ENCODE results near the gene CCDC40.

CCDC40 gene

GRCh38 chr17:80018917-80019651 lies 17.4 kb upstream of the CCDC40 start:
- DNase-seq (ENCODE audit: low spot score), result no peak

DNA sequence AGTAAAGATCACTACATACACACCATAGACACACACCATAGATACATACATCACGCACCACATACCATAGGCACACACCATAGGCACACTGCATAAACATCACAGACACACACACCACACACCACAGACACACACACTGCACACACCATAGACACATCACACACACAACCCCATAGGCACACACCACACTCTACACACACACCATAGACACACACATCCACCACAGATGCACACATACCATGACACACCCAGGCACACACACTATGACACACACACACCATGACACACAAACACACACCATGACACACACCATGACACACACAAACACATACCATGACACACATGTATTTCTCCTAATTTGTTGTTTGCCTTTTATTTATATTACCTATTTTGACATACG lies 14.8 kb upstream of the CCDC40 start:
- no peak for DNase-seq (ENCODE audit: low spot score)

DNA sequence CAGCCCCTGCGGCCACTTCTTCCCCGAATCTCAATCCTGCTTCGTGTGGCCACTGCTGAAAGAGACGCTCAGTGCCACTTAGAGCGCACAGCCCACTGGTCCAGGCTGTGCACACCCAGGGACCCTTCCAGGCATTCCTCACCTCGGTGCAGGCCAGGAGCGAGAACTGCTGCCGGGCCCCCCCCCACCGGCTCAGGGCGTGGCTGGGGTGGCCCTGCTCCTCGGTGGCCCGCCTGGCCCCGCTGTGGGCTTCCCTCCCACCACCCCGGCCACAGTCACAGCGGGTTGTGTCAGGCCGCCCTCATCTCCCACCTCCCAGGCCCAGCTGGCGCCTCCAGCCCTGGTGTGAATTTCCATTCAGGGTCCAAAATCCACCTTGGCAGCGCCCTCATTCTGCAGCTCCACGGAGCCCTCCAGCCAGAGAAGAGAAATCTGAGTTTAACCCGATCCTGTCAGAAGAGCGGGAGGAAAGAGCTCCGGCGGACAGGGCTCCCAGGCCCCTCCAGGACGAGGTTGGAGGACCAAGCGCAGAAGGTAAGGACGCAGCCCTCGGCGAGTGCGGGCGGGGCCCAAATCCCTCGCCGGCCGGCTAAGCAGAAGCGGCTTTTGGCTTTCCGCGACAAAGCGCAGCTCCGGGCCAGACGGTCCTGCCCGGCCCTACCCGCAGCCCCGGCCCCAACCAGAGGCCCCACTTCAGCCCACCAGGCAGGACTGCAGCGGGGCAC lies 12.8 kb upstream of the CCDC40 start:
- DNase-seq (ENCODE audit: low spot score), result no peak

DNA sequence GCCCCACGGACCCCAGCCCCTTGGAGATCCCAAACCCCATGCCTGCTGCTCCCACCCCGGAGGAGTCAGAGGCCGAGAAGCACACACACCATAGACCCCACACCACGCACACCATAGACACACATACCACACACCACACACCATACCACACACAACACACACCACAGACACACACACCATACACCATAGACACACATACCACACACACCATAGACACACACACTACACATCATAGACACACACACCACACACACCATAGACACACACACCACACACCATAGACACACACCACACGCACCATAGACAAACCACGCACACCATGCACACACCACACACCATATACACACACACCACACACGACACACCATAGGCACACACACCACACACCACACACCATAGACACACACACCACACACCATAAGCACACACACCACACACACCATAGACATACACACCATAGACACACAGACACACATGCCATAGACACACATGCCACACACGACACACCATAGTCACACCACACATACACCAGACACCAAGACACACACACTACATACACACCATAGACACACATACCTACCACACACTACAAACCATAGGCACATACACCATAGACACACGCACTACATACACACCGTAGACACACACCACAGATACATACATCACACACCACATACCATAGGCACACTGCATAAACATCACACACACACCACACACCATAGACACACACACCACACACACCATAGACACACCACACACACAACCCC lies 12.1 kb upstream of the CCDC40 start:
- DNase-seq (ENCODE audit: low spot score), result no peak

- no peak for DNase-seq (ENCODE audit: low spot score)
These were observed 11.3 kb upstream of the CCDC40 start for GRCh38 chr17:80025140-80025539.

GRCh38 chr17:80025796-80026195 lies 10.6 kb upstream of the CCDC40 start:
- DNase-seq (ENCODE audit: low spot score), result no peak

- DNase-seq (ENCODE audit: low spot score), result no peak
These were observed 9.9 kb upstream of the CCDC40 start for GRCh38 chr17:80026359-80027042.

DNA sequence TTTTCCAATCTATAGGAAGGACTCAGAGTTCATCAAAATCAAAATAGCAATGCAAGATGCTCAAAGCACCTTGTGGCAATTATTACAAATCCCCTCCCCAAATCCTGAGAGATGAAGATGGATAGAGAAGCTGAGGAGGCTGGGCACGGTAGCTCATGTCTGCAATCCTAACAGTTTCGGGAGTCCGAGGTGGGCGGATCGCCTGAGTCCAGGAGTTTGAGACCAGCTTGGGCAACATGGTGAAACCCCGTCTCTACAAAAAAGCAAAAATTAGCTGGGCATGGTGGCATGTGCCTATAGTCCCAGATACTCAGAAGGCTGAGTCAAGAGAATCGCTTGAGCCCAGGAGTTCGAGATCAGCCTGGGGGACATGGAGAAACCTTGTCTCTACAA lies 9.4 kb upstream of the CCDC40 start:
- no peak for DNase-seq (ENCODE audit: low spot score)

DNA sequence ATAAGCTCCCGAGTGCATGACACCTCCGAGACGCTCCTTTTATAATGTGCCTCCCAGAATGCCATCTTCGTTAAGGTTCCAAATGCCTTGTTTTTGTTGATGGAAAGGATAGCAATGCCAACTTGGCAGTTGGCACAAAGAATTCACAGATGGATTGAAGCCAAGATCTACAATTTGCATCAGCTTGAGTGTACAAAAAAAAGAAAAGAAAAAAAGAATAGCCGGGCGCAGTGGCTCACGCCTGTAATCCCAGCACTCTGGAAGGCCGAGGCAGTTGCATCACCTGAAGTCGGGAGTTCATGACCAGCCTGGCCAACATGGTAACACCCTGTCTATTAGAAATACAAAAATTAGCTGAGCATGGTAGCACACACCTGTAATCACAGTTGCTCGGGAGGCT lies 8.4 kb upstream of the CCDC40 start:
- DNase-seq (ENCODE audit: low spot score), result no peak

DNA sequence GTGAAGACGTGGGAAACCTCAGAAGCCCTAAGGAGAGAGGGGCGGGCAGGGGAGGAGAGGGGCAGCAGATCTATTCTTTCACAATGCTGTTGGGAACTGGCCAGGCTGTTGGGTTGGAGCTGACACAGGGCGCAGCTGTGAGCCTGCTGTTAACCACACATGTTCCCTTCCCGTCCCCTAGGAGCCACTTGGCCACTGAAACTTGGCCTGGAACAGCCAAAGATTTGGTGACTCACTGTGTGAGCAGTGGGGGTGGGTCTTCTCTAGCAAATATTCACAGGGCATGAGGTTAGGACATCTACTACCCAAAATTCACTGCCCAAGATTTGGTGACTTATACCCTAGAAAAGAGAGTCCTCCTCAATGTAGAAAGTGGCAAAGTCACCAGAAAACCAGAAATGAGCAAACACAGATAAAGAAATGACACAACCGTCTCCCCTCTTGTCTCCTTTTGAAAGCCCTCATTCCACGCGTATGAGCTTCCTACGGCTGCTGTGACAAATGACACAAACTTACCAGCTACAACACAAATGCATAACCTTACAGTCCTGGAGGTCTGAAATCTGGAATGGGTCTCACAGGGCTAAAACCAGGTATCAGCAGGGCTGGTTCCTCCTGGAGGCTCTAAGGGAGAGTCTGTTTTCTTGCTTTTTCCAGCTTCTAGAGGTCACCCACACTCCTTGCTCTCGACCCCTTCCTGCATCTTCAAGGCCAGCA lies 7.0 kb upstream of the CCDC40 start:
- DNase-seq (ENCODE audit: low spot score), result peak; percentile 32

DNA sequence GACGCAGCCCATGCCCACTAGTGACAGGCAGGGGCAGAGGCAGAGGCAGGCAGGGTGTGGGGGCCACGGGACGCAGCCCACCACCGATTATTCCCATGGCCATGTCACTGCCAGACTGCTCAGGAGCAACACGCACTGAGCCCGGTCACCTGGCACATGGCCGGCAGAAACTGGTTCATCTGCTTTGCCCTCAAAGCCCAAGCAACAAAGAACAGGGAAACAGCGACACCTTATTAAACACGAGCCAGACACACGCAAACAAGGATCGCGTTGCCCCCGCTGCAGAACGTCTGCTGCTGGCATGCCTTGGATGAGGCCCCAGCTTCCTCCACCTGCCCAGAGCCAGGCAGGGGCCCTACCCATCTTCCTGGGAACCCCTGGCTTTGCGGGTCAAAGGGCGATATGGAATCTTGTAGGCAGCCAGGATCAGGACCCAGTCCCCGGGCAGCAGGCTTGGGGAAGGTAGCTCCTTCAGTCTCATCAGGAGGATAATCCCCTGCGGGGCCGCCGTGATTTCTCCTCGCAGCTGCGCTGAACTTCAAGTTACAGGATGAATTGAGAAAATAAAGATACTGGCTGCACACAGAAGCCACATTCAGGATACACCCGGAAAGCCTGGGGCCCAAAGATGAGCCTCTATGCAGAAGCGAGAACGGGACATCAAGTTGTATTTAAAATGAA lies 5.6 kb upstream of the CCDC40 start:
- no peak for DNase-seq (ENCODE audit: low spot score)

DNA sequence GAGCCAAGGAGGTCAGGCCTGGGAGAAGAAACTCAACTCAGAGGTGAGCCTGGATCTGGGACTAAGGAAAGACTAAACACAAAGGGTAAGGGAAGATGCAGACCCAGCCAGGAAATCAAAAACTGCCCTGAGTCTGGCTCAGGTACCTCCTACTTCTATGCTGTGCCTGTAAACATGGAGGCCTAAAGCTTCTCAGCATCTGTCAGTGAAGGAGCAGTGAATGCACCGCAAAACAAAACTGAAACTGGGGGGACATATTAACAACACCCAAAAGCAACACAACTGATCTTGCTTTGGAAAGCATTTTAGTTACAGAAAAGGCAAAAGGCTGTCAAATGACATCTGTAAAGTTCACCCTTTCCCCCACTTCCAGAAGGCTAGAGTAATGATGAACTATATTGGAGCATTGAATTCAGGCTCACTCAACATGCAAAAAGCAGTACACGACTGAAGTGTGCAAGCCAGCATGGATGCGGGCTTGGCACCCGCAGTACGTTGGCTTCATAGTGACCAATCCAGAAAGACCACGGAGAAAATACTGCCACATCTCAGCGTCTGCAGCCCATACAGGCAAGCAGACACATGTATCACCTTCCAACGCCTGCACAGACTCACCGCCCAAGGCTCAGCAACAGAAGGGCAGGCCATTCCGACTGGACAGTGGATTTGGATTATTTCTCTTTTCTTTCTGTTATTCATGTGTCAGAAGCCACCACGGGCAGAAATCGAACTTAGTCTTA lies 4.6 kb upstream of the CCDC40 start:
- no peak for DNase-seq (ENCODE audit: low spot score)

- no peak for DNase-seq (ENCODE audit: low spot score)
These were observed 3.7 kb upstream of the CCDC40 start for GRCh38 chr17:80032614-80033171.

- DNase-seq (ENCODE audit: low spot score), result no peak
These were observed 2.6 kb upstream of the CCDC40 start for GRCh38 chr17:80033840-80034239.

- no peak for DNase-seq (ENCODE audit: low spot score)
These were observed 1.4 kb upstream of the CCDC40 start for GRCh38 chr17:80034791-80035686.

DNA sequence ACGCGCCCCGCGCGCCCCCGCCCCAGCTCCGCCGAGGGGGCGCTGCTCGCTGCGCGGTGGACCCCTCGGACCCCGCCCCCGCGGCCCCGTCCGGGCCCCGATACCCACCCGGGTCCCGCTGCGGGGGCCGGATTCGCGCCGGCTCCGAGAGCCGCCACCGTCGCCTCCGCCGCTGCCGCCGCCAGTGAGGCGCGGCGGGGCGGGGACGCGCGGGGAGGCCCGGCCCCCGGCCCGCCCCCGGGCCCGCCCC lies 830 bp upstream of the CCDC40 start, which contains the start of gene TBC1D16:
TSS of gene TBC1D16 (minus strand) at position 186 of the 250 bp plus-strand sequence. CDS start 22,325 bp downstream, outside the sequence.
- no peak for DNase-seq (ENCODE audit: low spot score)

DNA sequence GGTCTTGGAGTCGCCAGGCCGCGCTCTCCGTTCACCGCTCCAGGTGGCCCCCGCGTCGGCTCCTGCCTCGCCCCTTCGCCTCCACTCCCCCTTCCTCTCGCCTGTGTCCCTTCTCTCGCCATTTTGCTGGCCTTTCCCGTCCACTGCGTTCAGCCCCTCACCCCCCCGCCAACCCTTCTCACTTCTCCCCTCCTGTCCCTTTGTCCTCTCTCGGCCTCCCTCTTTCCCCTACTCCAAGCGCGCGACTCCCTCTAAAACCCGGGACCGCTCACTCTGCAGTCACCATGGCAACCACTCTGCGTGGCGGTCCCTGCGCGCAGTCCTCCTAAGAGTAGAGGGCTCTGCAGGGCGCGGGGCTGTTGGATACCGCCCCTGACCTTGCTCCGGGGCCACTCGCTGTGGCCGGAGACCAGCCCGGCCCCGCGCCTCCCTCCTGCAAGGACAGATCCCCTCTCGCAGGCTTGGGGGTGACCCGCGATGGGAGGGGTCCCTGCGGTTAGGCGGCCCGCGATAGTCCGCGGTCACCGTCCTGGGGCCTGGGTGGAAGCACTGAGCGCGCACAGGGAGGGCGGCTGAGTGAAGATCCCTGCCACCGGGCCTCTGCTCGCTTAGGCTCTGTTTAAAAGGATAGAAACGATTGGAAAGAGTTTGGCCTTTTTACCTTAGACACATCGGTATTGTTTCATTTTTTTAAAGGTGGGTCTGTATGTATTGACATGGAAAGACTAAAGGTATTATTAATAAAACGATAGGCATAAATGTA lies 454 bp downstream of the CCDC40 start:
- DNase-seq (ENCODE audit: low spot score), result peak; percentile 12

DNA sequence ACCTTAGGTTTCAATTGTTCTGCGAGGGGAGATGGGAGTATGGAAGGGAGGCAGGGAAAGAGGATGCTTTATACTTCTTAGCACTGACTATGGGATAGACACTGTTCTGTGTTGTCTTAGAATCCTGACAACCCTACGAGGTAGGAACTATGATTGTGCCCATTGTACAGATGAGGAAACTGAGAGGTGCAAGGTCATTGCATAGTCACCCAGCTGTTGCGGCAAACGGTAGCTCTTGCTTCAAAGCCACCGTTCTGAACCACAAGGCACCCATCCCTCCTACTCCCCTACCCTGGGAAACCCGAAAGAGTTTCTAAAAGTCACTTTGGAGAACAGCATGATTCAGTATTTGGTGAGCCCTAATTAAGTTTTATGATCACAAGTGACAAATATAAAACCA lies 7.5 kb downstream of the CCDC40 start:
- DNase-seq (ENCODE audit: low spot score), result no peak
